A172 (cell line): ENCODE measurements around the gene TBC1D2. TPM values are rescaled to one million over a fixed set of nuclear protein-coding genes. Genes with fewer than 3 reads are reported as not detected.

ENCODE experiments used
- DNase-seq: peaks from one replicate; pipeline ENCODE4 v3.0.0-alpha.2; 2015; ENCODE audit warnings: low spot score
- total RNA-seq: library from RNA; depleted of rRNA; stranded (reverse); fragments of >200 nt; shearing (Covaris generic); gene quantifications from 2 replicates; pipeline ENCODE4 v1.2.3, GENCODE V29; 2014; rRNA removed

The TBC1D2 gene
- total RNA-seq, 1 experiment from 2014 or later = 87.2 TPM

DNA sequence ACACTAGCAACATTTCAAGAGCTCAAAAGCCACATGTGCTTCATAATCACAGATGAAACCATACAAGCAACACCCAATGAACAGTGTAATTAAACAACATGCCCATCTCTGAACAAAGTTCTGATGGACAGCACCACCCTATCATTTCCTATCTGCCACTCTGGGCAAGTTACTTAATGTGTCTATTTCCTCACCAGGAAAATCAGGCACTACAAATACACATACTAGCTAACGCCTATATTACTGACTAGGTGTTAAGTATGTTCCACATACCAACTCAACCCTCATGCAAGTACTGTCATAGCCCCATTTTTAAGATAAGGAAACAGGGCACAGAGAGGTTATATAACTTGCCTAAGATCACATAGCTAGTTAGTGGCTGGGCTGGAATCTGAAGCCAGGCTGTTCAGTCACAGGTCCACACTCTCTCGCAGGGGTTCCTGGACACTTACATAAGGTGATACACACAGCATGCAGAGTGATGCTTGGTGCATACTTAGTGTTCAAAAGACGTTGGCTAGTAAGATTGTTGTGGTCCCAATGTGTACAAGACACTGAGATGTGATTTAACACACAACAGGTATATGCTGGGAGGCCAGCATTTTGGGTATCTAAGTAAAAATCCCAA is 87.2 kb downstream of the TBC1D2 start:
- no peak for DNase-seq

DNA sequence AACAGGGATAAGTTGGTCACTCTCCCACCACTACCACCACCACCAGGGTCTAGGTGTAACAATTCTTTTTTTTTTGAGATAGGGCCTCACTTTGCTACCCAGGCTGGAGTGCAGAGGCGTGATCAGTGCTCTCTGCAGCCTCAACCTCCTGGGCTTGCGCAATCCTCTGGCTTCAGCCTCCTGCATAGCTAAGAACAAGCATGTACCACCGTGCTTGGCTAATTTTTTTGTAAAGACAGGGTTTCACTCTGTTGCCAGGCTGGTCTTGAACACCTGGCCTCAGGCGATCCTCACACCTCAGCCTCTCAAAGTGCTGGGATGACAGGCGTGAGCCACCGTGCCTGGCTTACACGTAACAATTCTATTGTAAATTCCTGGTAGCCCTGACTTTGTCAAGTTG is 90.5 kb downstream of the TBC1D2 start:
- no peak for DNase-seq

DNA sequence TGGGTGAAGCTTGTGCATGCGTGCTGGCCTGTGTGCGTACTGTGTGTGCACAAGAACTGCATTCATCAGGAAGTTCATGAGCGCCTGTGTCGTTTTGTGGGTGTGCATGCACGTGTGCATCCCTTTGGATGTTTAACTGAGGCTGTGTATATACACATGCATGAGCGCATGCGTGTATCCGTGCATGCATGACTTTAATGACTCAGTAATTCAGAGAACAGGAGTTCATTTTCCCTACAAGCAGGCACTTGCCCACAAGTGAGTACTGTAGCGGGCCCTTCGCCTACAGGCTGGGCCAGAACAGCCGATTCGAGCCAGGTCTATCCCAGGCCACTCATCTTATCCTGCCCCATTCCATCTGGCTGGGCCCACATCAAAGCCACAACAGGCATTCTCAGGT is 92.8 kb downstream of the TBC1D2 start:
- no peak for DNase-seq

- DNase-seq = no peak
Measured at GRCh38 chr9:98161851-98162250, 93.6 kb downstream of the TBC1D2 start.

DNA sequence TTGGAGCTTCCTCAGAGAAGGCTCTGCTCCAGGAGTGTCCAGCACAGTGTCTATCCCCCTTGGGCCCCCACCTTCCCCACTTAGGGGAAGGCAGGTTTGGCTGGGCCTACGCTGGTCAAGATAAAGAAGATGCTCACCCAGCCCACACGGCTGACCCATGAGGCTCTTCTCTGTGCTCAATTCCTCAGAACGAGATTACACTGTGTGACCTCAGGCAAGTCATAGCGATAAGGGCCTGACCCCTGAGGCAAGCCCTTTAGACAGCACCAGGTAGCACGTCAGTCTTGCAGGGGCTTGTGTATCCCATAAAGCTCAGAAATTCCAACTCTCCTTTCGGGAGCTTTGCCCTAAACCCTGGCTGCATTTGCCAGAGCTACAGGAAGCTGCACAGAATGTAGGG is 95.7 kb downstream of the TBC1D2 start:
- no peak for DNase-seq

DNA sequence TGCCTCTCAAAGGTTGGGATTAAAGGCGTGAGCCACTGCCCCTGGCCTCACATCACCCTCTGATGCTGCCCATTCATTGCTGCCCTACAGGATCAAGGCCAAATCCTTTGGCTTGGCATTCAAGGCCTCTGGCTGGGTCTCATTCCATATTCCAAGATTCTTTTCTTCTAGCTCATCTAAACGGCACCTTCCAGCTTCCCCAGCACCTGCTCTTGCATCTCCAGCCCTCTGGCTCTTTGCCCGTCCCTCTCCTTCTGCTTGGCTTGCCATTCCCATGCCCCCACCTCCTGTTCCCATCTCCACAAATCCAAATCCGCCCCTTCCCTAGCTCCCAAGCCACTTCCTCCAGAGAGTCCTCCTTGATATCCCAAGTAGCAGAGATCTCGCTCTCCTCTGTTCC is 96.1 kb downstream of the TBC1D2 start:
- DNase-seq = no peak

DNA sequence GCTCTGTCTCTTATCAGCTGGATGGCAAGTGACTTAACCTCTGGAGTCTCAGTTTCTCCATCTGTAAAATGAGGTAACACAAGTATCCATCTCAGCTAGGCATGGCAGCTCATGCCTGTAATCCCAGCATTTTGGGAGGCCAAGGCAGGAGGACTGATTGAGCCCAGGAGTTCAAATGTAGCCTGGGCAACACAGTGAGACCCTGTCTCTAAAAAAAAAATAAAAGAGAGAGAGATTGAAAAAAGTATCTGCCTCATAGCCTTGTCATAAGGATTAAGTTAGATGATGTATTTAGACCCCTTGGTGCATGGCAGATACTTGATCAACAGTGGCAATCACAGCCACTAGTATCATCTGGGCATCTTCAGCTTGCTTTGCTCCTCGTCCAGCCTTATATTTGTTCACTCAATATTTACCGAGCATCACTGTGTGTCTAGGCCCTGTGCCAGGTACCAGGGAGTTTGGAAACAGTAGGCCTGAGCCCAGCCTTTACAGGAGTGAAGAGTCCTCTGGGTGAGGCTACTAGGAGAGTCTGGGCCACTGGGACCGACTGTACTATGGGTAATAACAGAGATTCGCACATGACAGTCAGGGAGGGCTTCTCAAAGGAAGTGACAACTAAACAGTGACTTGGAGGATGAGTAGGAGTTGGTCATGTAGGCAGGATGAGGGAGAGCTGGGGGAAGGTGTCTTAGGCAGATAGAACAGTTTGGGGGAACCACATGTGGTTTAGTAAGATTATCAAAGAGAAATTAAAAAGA is 97.2 kb downstream of the TBC1D2 start:
- DNase-seq = no peak

DNA sequence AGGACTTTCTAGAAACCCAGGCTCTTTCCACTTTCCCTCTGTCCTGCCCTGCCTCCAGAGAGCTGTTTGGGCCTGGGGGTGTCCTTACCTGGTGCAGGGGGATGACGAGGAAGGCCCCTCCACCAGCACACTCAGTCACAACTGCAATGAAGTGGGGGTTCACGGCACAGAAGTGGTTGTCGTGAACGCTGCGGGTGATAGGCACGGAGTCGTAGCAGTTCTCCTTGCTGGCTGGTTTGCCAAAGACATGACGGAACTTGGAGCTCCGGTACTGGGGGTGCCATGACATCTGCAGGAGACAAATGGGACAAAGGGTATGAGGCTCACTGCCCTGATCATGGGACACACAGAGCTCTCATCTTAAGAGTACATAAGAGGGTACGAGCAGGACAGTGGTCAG is 98.1 kb downstream of the TBC1D2 start:
- DNase-seq = no peak

DNA sequence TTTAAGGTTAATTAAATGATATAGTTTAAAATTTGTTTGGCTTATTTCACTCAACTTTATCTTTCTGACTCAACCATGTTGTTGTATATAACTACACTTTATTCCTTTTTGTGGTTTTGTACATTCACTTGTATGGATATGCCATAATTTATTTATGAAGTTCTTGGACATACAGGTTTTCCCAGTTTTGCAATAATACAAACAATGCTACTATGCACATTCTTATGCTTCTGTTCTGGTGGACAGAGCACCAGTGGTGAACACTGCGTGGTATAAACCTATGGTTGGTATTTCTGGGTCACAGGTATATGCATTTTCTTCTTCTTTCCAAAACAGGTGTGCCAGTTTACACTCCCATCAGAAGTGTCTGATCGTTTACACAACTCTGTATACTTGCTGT is 100.8 kb downstream of the TBC1D2 start:
- no peak for DNase-seq

- no peak for DNase-seq
Measured at GRCh38 chr9:98152526-98152925, 102.9 kb downstream of the TBC1D2 start.

DNA sequence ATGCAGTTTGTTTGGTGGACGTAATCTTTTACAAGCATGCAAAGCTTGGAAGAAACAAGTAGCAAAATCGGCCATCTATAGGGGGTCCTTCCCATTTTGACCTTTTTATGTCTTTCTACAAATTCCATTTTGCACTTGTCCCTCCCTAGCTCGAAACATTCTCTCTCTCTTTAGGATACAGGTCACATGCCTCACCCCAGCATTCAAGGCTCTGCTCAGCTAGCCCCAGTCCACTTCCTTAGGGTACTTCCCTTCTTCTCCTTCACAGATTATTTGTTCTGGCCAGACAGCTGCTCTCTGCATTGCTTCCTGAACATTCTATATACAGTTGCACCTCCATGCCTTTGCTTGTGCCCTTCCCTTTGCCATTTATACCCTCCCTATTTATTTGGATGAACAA is 104.7 kb downstream of the TBC1D2 start:
- no peak for DNase-seq

DNA sequence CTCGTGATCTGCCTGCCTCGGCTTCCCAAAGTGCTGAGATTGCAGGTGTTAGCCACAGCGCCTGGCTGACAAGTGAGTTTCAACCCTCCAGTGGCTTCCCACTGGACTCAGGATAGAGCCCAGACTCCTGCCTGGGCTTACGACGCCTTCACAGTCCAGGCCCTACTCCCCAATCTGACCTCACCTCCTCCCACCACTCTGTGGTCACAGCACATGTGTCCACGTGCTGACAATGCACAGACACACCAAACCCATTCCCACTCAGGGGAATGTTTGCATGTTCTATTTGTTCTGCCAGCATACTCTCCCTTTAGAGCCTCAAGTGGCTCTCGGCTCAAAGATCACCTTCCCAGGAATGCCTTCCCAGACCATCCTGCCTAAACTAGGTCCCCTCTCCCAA is 105.3 kb downstream of the TBC1D2 start:
- DNase-seq = no peak

GRCh38 chr9:98149422-98149821 is 106.0 kb downstream of the TBC1D2 start:
- no peak for DNase-seq

Other genes with a start within 250 kb of the TBC1D2 start
- gene NANS, start 198.9 kb downstream of the TBC1D2 start, total RNA-seq = 153 and 159 TPM in 2 replicates
- gene TRIM14, start 136.4 kb downstream of the TBC1D2 start, total RNA-seq = 20.6 and 22.9 TPM in 2 replicates
- 12.4 and 12.5 TPM in 2 replicates for gene CORO2A, start 63.0 kb downstream of the TBC1D2 start, total RNA-seq